Neutrophil (primary cell): ENCODE measurements around the gene CAPZA1.

Experiments
- H3K27ac ChIP-seq: fragments of 200-600 bp; sonication (generic); 2 replicates; pipeline ENCODE4 v1.5.1; 2016; ENCODE audit warnings: mild to moderate bottlenecking, moderate library complexity
- H3K27me3 ChIP-seq: fragments of 200-600 bp; sonication (generic); 2 replicates; pipeline ENCODE4 v1.6.0; 2016; ENCODE audit warnings: mild to moderate bottlenecking
- H3K36me3 ChIP-seq: fragments of 200-600 bp; sonication (generic); 2 replicates; pipeline ENCODE4 v1.5.1; 2017
- H3K4me1 ChIP-seq, 2 experiments: fragments of 200-600 bp in 1 of 2; sonication (generic) in 1 of 2; 1 replicate in 1 of 2; 2 replicates in 1 of 2; pipeline versions ENCODE4 v1.5.1 to v1.6.1; 2013 to 2016; ENCODE audit warnings: low read depth in 1 of 2, low read length in 1 of 2, mild to moderate bottlenecking in 1 of 2, moderate library complexity in 1 of 2; ENCODE audit not compliant: control insufficient read depth in 1 of 2, insufficient read depth in 1 of 2
- H3K4me3 ChIP-seq, 2 experiments: fragments of 200-600 bp in 1 of 2; sonication (generic) in 1 of 2; 1 replicate in 1 of 2; 2 replicates in 1 of 2; pipeline ENCODE4 v1.5.1; 2013 to 2016; ENCODE audit warnings: low read depth in 1 of 2, low read length in 1 of 2, mild to moderate bottlenecking in 1 of 2, moderate library complexity in 1 of 2
- H3K9me3 ChIP-seq: fragments of 200-600 bp; sonication (generic); 2 replicates; pipeline ENCODE4 v1.5.1; 2016
- TF ChIP-seq, protein P1 (sequence below): fragments of 200-600 bp; sonication (generic); IDR thresholded peaks from 2 replicates; pipeline ENCODE4 v1.5.1; 2016; ENCODE audit warnings: antibody characterized with exemption

CAPZA1 gene

DNA sequence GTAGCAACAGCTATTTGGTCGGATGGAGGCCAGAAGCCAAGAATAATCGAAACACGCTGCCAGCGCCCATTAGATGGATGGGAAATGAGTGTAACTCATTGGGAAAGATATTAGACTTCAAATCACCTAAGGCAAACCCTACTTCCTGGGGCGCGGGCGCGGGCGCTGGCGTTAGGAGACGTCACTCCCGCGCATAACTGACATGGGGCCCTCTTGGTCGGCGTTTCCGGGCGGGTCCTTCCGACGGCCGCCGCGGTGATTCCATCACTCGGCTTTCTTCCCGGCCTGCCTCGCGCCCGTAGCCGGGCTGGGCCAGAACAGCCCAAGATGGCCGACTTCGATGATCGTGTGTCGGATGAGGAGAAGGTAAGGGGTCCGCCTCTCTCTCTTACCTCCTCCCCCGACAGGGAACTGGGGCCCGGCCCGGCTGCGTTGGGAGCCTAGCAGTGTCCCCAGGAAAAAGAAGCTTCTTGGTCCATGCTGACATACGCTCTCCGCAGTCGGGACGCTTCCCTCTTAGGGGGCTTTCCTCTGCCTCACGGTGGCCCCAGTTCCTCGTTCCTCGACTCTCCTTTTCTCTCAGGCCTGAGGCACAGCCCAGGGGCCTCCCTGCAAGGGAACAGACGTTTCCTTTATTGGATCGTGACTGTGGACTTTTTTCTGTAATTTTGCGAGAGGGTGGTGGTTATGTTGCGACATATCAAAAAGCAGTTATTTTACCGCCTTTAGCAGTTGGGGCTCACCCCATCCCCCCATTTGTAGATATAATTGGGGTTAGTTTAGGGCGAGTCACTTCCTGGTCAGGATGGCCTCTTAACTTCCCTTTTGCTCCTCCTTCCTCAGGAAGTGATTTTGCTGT, at the start of gene CAPZA1:
CAPZA1 (plus strand) TSS at position 315 of the 859 bp plus-strand sequence; CDS start at position 328, 13 bp downstream.
- H3K36me3 ChIP-seq, result no peaks in the 10 kb centered on the region
- peak within 1 kb of the TSS; percentile 82 to 99 for H3K4me3 ChIP-seq
- peak within 1 kb of the TSS; percentile 97 for H3K27ac ChIP-seq
- no peaks in the 10 kb centered on the region for H3K27me3 ChIP-seq
- peaks cover 44 to 49% of the 10 kb centered on the region in 2 experiments for H3K4me1 ChIP-seq
- no peaks in the 10 kb centered on the region for H3K9me3 ChIP-seq
- TF ChIP-seq, protein P1, sequence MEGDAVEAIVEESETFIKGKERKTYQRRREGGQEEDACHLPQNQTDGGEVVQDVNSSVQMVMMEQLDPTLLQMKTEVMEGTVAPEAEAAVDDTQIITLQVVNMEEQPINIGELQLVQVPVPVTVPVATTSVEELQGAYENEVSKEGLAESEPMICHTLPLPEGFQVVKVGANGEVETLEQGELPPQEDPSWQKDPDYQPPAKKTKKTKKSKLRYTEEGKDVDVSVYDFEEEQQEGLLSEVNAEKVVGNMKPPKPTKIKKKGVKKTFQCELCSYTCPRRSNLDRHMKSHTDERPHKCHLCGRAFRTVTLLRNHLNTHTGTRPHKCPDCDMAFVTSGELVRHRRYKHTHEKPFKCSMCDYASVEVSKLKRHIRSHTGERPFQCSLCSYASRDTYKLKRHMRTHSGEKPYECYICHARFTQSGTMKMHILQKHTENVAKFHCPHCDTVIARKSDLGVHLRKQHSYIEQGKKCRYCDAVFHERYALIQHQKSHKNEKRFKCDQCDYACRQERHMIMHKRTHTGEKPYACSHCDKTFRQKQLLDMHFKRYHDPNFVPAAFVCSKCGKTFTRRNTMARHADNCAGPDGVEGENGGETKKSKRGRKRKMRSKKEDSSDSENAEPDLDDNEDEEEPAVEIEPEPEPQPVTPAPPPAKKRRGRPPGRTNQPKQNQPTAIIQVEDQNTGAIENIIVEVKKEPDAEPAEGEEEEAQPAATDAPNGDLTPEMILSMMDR, result no peak

GRCh38 chr1:112575154-112575804, 44.4 kb upstream of the CAPZA1 start:
- H3K36me3 ChIP-seq, result peaks cover 18% of the 10 kb centered on the region
- no peaks in the 10 kb centered on the region for H3K27me3 ChIP-seq
- no peak overlapping the region for H3K4me3 ChIP-seq
- no peak overlapping the region for H3K27ac ChIP-seq
- no peaks in the 10 kb centered on the region for H3K9me3 ChIP-seq
- H3K4me1 ChIP-seq, result no peaks in the 10 kb centered on the region
- TF ChIP-seq, protein P1, result no peak

GRCh38 chr1:112576240-112576639, 43.4 kb upstream of the CAPZA1 start:
- Histone ChIP-seq H3K9me3 (no peaks in the 10 kb centered on the region), H3K4me3 (no peak overlapping the region), H3K27ac (no peak overlapping the region), H3K27me3 (no peaks in the 10 kb centered on the region), H3K36me3 (peaks cover 18% of the 10 kb centered on the region), H3K4me1 (no peaks in the 10 kb centered on the region)
- TF ChIP-seq, protein P1, result no peak

DNA sequence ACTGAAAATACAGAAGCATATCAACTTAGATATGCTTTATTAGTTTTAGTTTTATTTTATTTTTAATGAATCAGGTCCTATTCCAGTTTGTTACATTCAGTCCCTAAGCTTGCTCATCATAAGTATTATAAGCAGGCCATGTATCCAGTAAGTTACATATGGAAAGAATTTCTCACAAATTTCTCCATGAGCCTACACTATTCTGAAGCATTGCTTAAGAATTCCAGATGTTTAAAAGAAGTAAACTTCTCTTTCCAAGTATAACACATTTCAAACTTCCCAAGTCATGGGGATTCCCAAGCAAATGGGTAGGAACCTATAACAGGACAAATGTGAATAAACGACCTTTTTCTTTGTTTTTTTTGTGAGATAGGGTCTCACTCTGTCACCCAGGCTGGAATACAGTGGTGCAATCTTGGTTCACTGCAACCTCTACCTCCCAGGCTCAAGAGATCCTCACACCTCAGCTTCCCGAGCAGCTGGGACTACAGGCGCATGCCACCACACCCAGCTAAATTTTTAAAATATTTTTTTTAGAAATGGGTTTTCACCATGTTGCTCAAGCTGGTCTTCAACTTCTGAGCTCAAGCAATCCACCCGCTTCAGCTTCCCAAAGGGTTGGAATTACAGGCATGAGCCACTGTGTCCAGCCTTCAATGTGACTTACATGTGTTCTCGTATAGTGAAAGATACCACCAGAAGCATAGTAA, 39.7 kb upstream of the CAPZA1 start:
- Histone ChIP-seq H3K27ac (no peak overlapping the region), H3K4me1 (no peaks in the 10 kb centered on the region), H3K4me3 (no peak overlapping the region), H3K9me3 (no peaks in the 10 kb centered on the region), H3K27me3 (no peaks in the 10 kb centered on the region), H3K36me3 (peaks cover 6% of the 10 kb centered on the region)
- TF ChIP-seq, protein P1, result no peak

GRCh38 chr1:112581586-112582192, 37.9 kb upstream of the CAPZA1 start:
- H3K4me3 ChIP-seq, result no peak overlapping the region
- TF ChIP-seq, protein P1, result no peak
- no peaks in the 10 kb centered on the region for H3K9me3 ChIP-seq
- peaks cover 4% of the 10 kb centered on the region for H3K36me3 ChIP-seq
- no peak overlapping the region for H3K27ac ChIP-seq
- H3K27me3 ChIP-seq, result no peaks in the 10 kb centered on the region
- H3K4me1 ChIP-seq, result no peaks in the 10 kb centered on the region
